Fibroblast of mammary gland (primary cell): ENCODE measurements around the gene RTF2.
"Not testable (repeated sequence)": the region's sequence is repeated elsewhere in the genome, so short reads cannot be mapped to it uniquely, and the experiment has no call there.

Experiments used
- DNase-seq: peaks from one replicate; pipeline ENCODE4 v3.0.0-alpha.2; 2010; ENCODE audit warnings: low read depth
- H3K4me3 ChIP-seq: 2 replicates; pipeline ENCODE4 v1.5.1; 2011; ENCODE audit warnings: low read depth, mild to moderate bottlenecking, low read length, moderate library complexity; ENCODE audit not compliant: control insufficient read depth
- TF ChIP-seq, protein P1 (sequence below): conservative IDR thresholded peaks from 2 replicates; pipeline ENCODE4 v1.5.1; 2011; ENCODE audit warnings: low read depth, low read length, inconsistent platforms; ENCODE audit not compliant: control insufficient read depth, insufficient read depth

Gene RTF2

DNA sequence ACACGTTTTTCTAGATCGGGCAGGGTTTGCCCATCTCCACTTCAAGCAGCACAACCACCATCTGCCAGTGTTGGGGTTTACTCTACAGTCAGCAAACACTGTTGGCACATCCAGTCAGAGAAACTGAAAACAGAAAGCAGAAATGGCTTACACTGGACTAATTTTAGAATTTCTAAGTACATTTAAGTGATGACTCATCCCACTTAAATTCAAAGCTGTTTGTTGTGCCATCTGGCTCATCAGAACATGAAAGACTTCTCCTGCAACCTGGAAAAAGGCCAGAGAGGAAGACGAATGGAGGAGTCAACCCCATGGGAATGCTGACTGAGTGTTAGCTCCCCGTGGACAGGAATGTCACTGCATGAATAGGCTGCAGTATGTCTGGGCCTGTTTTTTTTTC, 86.4 kb downstream of the RTF2 start:
- no peak overlapping the region for H3K4me3 ChIP-seq
- DNase-seq, result peak; percentile 98
- TF ChIP-seq, protein P1, sequence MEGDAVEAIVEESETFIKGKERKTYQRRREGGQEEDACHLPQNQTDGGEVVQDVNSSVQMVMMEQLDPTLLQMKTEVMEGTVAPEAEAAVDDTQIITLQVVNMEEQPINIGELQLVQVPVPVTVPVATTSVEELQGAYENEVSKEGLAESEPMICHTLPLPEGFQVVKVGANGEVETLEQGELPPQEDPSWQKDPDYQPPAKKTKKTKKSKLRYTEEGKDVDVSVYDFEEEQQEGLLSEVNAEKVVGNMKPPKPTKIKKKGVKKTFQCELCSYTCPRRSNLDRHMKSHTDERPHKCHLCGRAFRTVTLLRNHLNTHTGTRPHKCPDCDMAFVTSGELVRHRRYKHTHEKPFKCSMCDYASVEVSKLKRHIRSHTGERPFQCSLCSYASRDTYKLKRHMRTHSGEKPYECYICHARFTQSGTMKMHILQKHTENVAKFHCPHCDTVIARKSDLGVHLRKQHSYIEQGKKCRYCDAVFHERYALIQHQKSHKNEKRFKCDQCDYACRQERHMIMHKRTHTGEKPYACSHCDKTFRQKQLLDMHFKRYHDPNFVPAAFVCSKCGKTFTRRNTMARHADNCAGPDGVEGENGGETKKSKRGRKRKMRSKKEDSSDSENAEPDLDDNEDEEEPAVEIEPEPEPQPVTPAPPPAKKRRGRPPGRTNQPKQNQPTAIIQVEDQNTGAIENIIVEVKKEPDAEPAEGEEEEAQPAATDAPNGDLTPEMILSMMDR, result peak; percentile 25

DNA sequence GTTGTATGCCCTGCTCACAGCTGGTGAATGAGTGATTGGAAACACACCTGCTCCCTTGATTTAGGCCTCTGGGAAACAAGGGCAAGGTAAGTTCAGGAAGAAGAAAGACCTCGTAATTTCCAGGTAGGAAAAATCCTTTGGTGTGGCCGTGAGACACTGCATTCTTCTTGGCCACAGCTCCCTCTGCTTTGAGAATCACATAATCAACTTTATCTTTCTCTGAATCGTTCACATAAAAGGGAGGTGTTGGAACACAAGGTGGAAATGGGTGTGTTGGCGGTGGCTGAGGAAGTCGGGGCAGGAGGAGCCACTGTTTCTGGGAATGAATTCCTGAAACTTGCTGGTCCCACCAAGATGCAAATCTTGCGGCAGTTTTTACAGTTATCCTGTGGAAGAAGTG, 90.5 kb downstream of the RTF2 start:
- TF ChIP-seq, protein P1, result no peak
- no peak overlapping the region for H3K4me3 ChIP-seq
- no peak for DNase-seq

GRCh38 chr20:56564526-56564925, 96.1 kb downstream of the RTF2 start:
- DNase-seq, result peak; percentile 23
- H3K4me3 ChIP-seq, result not testable (repeated sequence)

GRCh38 chr20:56565511-56565910, 97.1 kb downstream of the RTF2 start:
- DNase-seq, result no peak
- no peak overlapping the region for H3K4me3 ChIP-seq
- TF ChIP-seq, protein P1, result no peak

DNA sequence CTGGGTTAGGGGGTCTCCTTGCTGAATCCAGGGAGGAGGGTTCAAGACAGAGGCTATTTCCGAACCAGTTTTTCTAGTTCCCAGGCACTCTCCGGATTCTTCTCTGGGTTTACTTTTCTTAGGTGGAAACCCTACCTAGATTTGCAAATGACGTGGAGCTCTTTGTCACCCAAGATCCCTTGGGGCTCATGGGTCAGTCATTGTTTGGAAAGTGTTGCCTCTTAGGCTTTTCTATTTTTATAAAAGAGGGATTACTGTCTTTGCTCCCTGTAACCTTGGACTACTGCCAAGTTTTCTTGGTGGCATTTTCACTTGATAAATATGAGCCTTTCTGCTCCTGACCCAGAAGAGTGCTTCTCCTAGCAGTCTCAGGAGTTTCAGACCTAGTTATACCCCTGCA, 98.2 kb downstream of the RTF2 start:
- TF ChIP-seq, protein P1, result no peak
- no peak overlapping the region for H3K4me3 ChIP-seq

More for the DNA sequence above, 98.2 kb downstream of the RTF2 start:
- no peak for DNase-seq
